Kidney (tissue), 14 donors: ENCODE results near the gene SASH1. TPM values are rescaled to one million over a fixed set of nuclear protein-coding genes. Genes with fewer than 3 reads are reported as not detected.

Experiments
- DNase-seq, 5 donors: peaks; one replicate each; pipeline ENCODE4 v3.0.0-alpha.2; 2013 to 2020
- FAIRE-seq: peaks from 2 replicates; lab custom pipeline; 2012; peaks lifted over from hg19 to GRCh38; lab: Jason Lieb, UNC
- H3K27ac ChIP-seq, 2 donors: one replicate each; pipeline ENCODE4 v1.7.0; 2013; ENCODE audit warnings: low read depth in 2 of 2, low read length in 2 of 2, inconsistent platforms in 1 of 2
- H3K27me3 ChIP-seq: one replicate; pipeline ENCODE4 v1.7.1; 2013; ENCODE audit warnings: low read length, inconsistent platforms; ENCODE audit not compliant: control insufficient read depth, insufficient read depth
- H3K36me3 ChIP-seq, 3 donors: one replicate each; pipeline versions ENCODE4 v1.7.0 to v1.7.1; 2013; ENCODE audit warnings: low read length in 3 of 3, control low read depth in 1 of 3, inconsistent platforms in 1 of 3; ENCODE audit not compliant: insufficient read depth in 3 of 3, control insufficient read depth in 2 of 3
- H3K4me1 ChIP-seq, 3 donors: one replicate each; pipeline versions ENCODE4 v1.7.0 to v1.7.1; 2013; ENCODE audit warnings: low read length in 3 of 3, inconsistent platforms in 1 of 3, low read depth in 1 of 3; ENCODE audit not compliant: control insufficient read depth in 2 of 3, insufficient read depth in 2 of 3
- H3K4me3 ChIP-seq, 3 donors: one replicate each; pipeline versions ENCODE4 v1.7.0 to v1.8.1; 2013; ENCODE audit warnings: low read length in 3 of 3, control low read depth in 1 of 3, inconsistent platforms in 1 of 3
- H3K9ac ChIP-seq, 3 donors: one replicate each; pipeline versions ENCODE4 v1.7.0 to v1.7.1; 2013; ENCODE audit warnings: low read length in 3 of 3, control low read depth in 1 of 3, inconsistent platforms in 1 of 3
- H3K9me3 ChIP-seq, 3 donors: one replicate each; pipeline versions ENCODE4 v1.7.0 to v1.7.1; 2013; ENCODE audit warnings: low read length in 3 of 3, control low read depth in 1 of 3, inconsistent platforms in 1 of 3; ENCODE audit not compliant: control insufficient read depth in 2 of 3, insufficient read depth in 1 of 3
- CTCF ChIP-seq: IDR thresholded peaks from 3 replicates; pipeline ENCODE4 v1.5.1; 2012; ENCODE audit warnings: mild to moderate bottlenecking, moderate library complexity, borderline replicate concordance; ENCODE audit not compliant: insufficient read depth; ENCODE audit errors: extremely low read depth
- intact Hi-C: fragments of 100-400 bp; cut with DNase I; formaldehyde crosslinking; loops from one replicate; pipeline ENCODE4 v1.11.1; 2022
- polyA plus RNA-seq: library from polyadenylated mRNA; stranded (reverse); fragments of 350-450 nt; fragmentation: Illumina TruSeq; extraction: RNeasy Lipid Tissue Mini Kit (QIAGEN cat#74804); gene quantifications from one replicate; pipeline ENCODE4 v1.2.3, GENCODE V29; 2014; ENCODE audit warnings: low read depth, low replicate concordance; ENCODE audit not compliant: insufficient read depth
- total RNA-seq: library from RNA; stranded (reverse); fragmentation: NEBNext Ultra II Directional; extraction: Animal tissue kit (Norgen Biotek cat#: 25700); gene quantifications from one replicate; pipeline ENCODE4 v1.2.1, GENCODE V29; 2021
- donor health status: control.
- donor health status: control.
- donor health status: control.
- donor health status: control.
- donor health status: control.
- donor health status: DM: yes; HTN: yes; CAD: no.
- donor health status: Normal renal cell carcinoma (clear cell type).

The SASH1 gene
- total and polyA plus RNA-seq, 2 donors from 2014 or later: 6.2 to 148 TPM

- peaks cover 0 to 15% (median 5%) of the 10 kb centered on the region in 3 donors for H3K4me1 ChIP-seq
- intact Hi-C loops: no loop called here
These were observed 98.3 kb downstream of the SASH1 start for GRCh38 chr6:148440877-148441453.

GRCh38 chr6:148441454-148441911, 98.8 kb downstream of the SASH1 start:
- Histone ChIP-seq H3K27ac (peak overlapping the region; percentile 37 to 74), H3K4me3 (no peak overlapping the region), H3K9me3 (no peaks in the 10 kb centered on the region), H3K36me3 (no peaks in the 10 kb centered on the region), H3K27me3 (no peaks in the 10 kb centered on the region), H3K9ac (peak overlapping the region in 1 of 3 donors; percentile 13), H3K4me1 (peaks cover 0 to 15% (median 5%) of the 10 kb centered on the region in 3 donors)
- DNase-seq: no peak
- no peak for TF ChIP-seq CTCF
- intact Hi-C loops: no loop called here
- no peak for FAIRE-seq

More at GRCh38 chr6:148440877-148441453, 98.3 kb downstream of the SASH1 start:
- Histone ChIP-seq H3K9ac (peak overlapping the region in 1 of 3 donors; percentile 13), H3K27me3 (no peaks in the 10 kb centered on the region), H3K4me3 (no peak overlapping the region), H3K9me3 (no peaks in the 10 kb centered on the region), H3K27ac (peak overlapping the region; percentile 37 to 74), H3K36me3 (no peaks in the 10 kb centered on the region)
- DNase-seq (peak; percentile 55 to 88 (median 81)), FAIRE-seq (peak; percentile 66)
- TF ChIP-seq CTCF: no peak

GRCh38 chr6:148443798-148444560, 101.3 kb downstream of the SASH1 start:
- intact Hi-C loops: no loop called here
- no peak overlapping the region for H3K9ac ChIP-seq
- H3K4me3 ChIP-seq: no peak overlapping the region
- H3K27ac ChIP-seq: no peak overlapping the region
- H3K4me1 ChIP-seq: peaks cover 0 to 15% (median 5%) of the 10 kb centered on the region in 3 donors
- FAIRE-seq (no peak), DNase-seq (no peak)
- no peaks in the 10 kb centered on the region for H3K27me3 ChIP-seq
- H3K36me3 ChIP-seq: no peaks in the 10 kb centered on the region
- no peak for TF ChIP-seq CTCF
- H3K9me3 ChIP-seq: no peaks in the 10 kb centered on the region
